A549 (cell line): ENCODE measurements around the gene FAM174C. TPM values are rescaled to one million over a fixed set of nuclear protein-coding genes. Genes with fewer than 3 reads are reported as not detected.

ENCODE experiments used
- ATAC-seq, 2 experiments: fragments of 200-7000 bp in 1 of 2; fragments of >200 bp in 1 of 2; cut with Nextera tagmentation in 1 of 2; cut with Tn5 transposase in 1 of 2; 3 replicates each; pipeline versions ENCODE4 v1.8.0 to v1.9.1; 2018 to 2020; ENCODE audit warnings: mild to moderate bottlenecking in 1 of 2, moderate library complexity in 1 of 2
- CTCF ChIA-PET: fragments of 300-600 bp; sonication (Branson Sonifier 250); formaldehyde crosslinking; extraction: SDS; loops from one replicate; lab custom pipeline; 2021; ENCODE audit warnings: antibody characterized with exemption, inconsistent platforms; lab: Yijun Ruan, JAX
- POLR2A ChIA-PET: fragments of 350-600 bp; formaldehyde crosslinking; extraction: SDS; loops from one replicate; lab custom pipeline; 2021; ENCODE audit warnings: antibody characterized with exemption, inconsistent platforms; lab: Yijun Ruan, JAX
- DNase-seq, 2 experiments: peaks; one replicate each; pipeline versions ENCODE4 v3.0.0 to v3.0.0-alpha.2; 2011 to 2016; ENCODE audit warnings: low read depth in 1 of 2, low spot score in 1 of 2
- FAIRE-seq: peaks from 2 replicates; lab custom pipeline; 2011; peaks lifted over from hg19 to GRCh38; lab: Jason Lieb, UNC
- H3K27ac ChIP-seq, 2 experiments: fragments of >200 bp; sonication (Bioruptor Twin); formaldehyde crosslinking; 3 replicates each; pipeline ENCODE4 v1.5.1; 2016 to 2017
- H3K4me1 ChIP-seq: fragments of >200 bp; sonication (Bioruptor Twin); formaldehyde crosslinking; 3 replicates; pipeline ENCODE4 v1.6.1; 2016
- H3K4me2 ChIP-seq: fragments of >200 bp; sonication (Bioruptor Twin); formaldehyde crosslinking; 3 replicates; pipeline ENCODE4 v1.6.1; 2016
- H3K4me3 ChIP-seq: fragments of >200 bp; sonication (Bioruptor Twin); formaldehyde crosslinking; 3 replicates; pipeline ENCODE4 v1.5.1; 2016
- H3K9me3 ChIP-seq: fragments of >200 bp; sonication (Bioruptor Twin); formaldehyde crosslinking; 3 replicates; pipeline ENCODE4 v1.6.1; 2016
- ATOH8 ChIP-seq: fragments of 250-450 bp; sonication (Bioruptor Pico); IDR thresholded peaks from 2 replicates; pipeline ENCODE4 v1.5.0; 2020; ENCODE audit warnings: low read depth, mild to moderate bottlenecking, moderate library complexity
- CBX2 ChIP-seq: fragments of 200-600 bp; sonication (generic); IDR thresholded peaks from 2 replicates; pipeline ENCODE4 v1.6.1; 2016; ENCODE audit warnings: low read depth, mild to moderate bottlenecking, borderline replicate concordance
- CEBPB ChIP-seq, 2 experiments: fragments of >200 bp in 1 of 2; sonication (Bioruptor Twin) in 1 of 2; formaldehyde crosslinking in 1 of 2; IDR thresholded peaks; 2 replicates each; pipeline ENCODE4 v1.6.1; 2012 to 2016
- E2F6 ChIP-seq: IDR thresholded peaks from 2 replicates; pipeline ENCODE4 v1.6.1; 2012; ENCODE audit warnings: low read depth, borderline replicate concordance
- EHF ChIP-seq: fragments of 250-450 bp; sonication (Bioruptor Pico); IDR thresholded peaks from 2 replicates; pipeline ENCODE4 v1.5.0; 2020; ENCODE audit warnings: mild to moderate bottlenecking
- ELK1 ChIP-seq: fragments of 150-350 bp; IDR thresholded peaks from 2 replicates; pipeline ENCODE4 v1.6.1; 2014; ENCODE audit warnings: low read depth, mild to moderate bottlenecking, low read length
- FOSB ChIP-seq: fragments of 250-450 bp; sonication (Bioruptor Pico); IDR thresholded peaks from 2 replicates; pipeline ENCODE4 v1.5.0; 2020; ENCODE audit warnings: mild to moderate bottlenecking, moderate library complexity
- FOXS1 ChIP-seq: fragments of 250-450 bp; sonication (Bioruptor Pico); IDR thresholded peaks from 2 replicates; pipeline ENCODE4 v1.5.0; 2020; ENCODE audit warnings: mild to moderate bottlenecking, moderate library complexity
- GATA3 ChIP-seq: IDR thresholded peaks from 2 replicates; pipeline ENCODE4 v1.6.1; 2012; ENCODE audit warnings: borderline replicate concordance
- HES2 ChIP-seq: fragments of >200 bp; sonication (Bioruptor Twin); formaldehyde crosslinking; IDR thresholded peaks from 2 replicates; pipeline ENCODE4 v1.6.1; 2016
- HEYL ChIP-seq: fragments of 250-450 bp; sonication (Bioruptor Pico); IDR thresholded peaks from 2 replicates; pipeline ENCODE4 v1.8.0; 2021; ENCODE audit warnings: mild to moderate bottlenecking, moderate library complexity
- HOXA7 ChIP-seq: fragments of 250-450 bp; sonication (Bioruptor Pico); IDR thresholded peaks from 2 replicates; pipeline ENCODE4 v1.5.0; 2020; ENCODE audit warnings: mild to moderate bottlenecking, moderate library complexity
- HOXB13 ChIP-seq: fragments of 250-450 bp; sonication (Bioruptor Pico); IDR thresholded peaks from 2 replicates; pipeline ENCODE4 v1.5.0; 2020; ENCODE audit warnings: low read depth, mild to moderate bottlenecking, moderate library complexity
- JUNB ChIP-seq: fragments of >200 bp; sonication (Bioruptor Twin); formaldehyde crosslinking; IDR thresholded peaks from 2 replicates; pipeline ENCODE4 v1.6.1; 2016
- MAFK ChIP-seq: fragments of 450-650 bp; IDR thresholded peaks from 2 replicates; pipeline ENCODE4 v1.6.1; 2014; ENCODE audit not compliant: partially characterized antibody
- MYC ChIP-seq: IDR thresholded peaks from 2 replicates; pipeline ENCODE4 v1.6.1; 2012; ENCODE audit warnings: mild to moderate bottlenecking, inconsistent platforms, low read length, improper control_type of control experiment, borderline replicate concordance
- NPAS2 ChIP-seq: fragments of 250-450 bp; sonication (Bioruptor Pico); IDR thresholded peaks from 2 replicates; pipeline ENCODE4 v1.8.0; 2022; ENCODE audit warnings: mild to moderate bottlenecking, moderate library complexity, borderline replicate concordance
- POLR2A ChIP-seq: IDR thresholded peaks from 2 replicates; pipeline ENCODE4 v1.6.1; 2012; ENCODE audit warnings: mild to moderate bottlenecking, low read length
- POLR2AphosphoS2 ChIP-seq: conservative IDR thresholded peaks from 2 replicates; pipeline ENCODE4 v1.6.1; 2012; ENCODE audit warnings: low read length, improper control_type of control experiment, inconsistent platforms
- REST ChIP-seq: fragments of 200-600 bp; sonication (generic); IDR thresholded peaks from 2 replicates; pipeline ENCODE4 v1.6.1; 2016; ENCODE audit warnings: antibody characterized with exemption, mild to moderate bottlenecking, moderate library complexity
- RFX5 ChIP-seq: fragments of 450-650 bp; IDR thresholded peaks from 2 replicates; pipeline ENCODE4 v1.7.1; 2014; ENCODE audit warnings: antibody characterized with exemption, mild to moderate bottlenecking, moderate library complexity
- RNF2 ChIP-seq: fragments of 200-600 bp; sonication (generic); IDR thresholded peaks from 2 replicates; pipeline ENCODE4 v1.6.1; 2016; ENCODE audit warnings: low read depth, mild to moderate bottlenecking, antibody characterized with exemption, moderate library complexity, borderline replicate concordance
- TFCP2L1 ChIP-seq: fragments of 250-450 bp; sonication (Bioruptor Pico); IDR thresholded peaks from 2 replicates; pipeline ENCODE4 v1.5.0; 2021; ENCODE audit warnings: mild to moderate bottlenecking
- USF2 ChIP-seq: fragments of 450-650 bp; IDR thresholded peaks from 2 replicates; pipeline ENCODE4 v1.6.1; 2014; ENCODE audit warnings: antibody characterized with exemption
- ZC3H11A ChIP-seq: fragments of 450-650 bp; IDR thresholded peaks from 2 replicates; pipeline ENCODE4 v1.6.1; 2014; ENCODE audit warnings: antibody characterized with exemption, mild to moderate bottlenecking
- ZFP36 ChIP-seq: fragments of 450-650 bp; IDR thresholded peaks from 2 replicates; pipeline ENCODE4 v1.6.1; 2014; ENCODE audit warnings: borderline replicate concordance; ENCODE audit not compliant: partially characterized antibody
- WGBS: methylation state at CpG from one replicate; pipeline ENCODE4 v1.1.6; 2017; ENCODE audit errors: missing lambda C conversion rate; 5-methylcytosine and 5-hydroxymethylcytosine counted together
- polyA plus RNA-seq, 4 experiments: library from polyadenylated mRNA; depleted of rRNA in 3 of 4; stranded (reverse); fragments of >200 nt; fragmentation: RNase III in 1 of 4; extraction: RNeasy Plus Mini Kit Qiagen cat#74134 plus additional on column Dnase treatment in 1 of 4; gene quantifications; 2 replicates in 3 of 4; 3 replicates in 1 of 4; pipeline ENCODE4 v1.2.3, GENCODE V29; 2011 to 2017

Gene FAM174C
- polyA plus RNA-seq, 2 of the 4 experiments (the other 2 are of a cell fraction) = 24.8 to 37.1 TPM

- WGBS = 92% methylated on average over 9 of the region's 24 CpGs
- POLR2A ChIA-PET = no interaction called here
These were observed 21.4 kb downstream of the FAM174C start for GRCh38 chr19:1296575-1297271.

GRCh38 chr19:1298235-1298634, 22.9 kb downstream of the FAM174C start:
- POLR2A ChIA-PET = no interaction called here
- TF ChIP-seq ATOH8 (CRISPR knock-in tag) (no peak), GATA3 (no peak), CBX2 (no peak), RNF2 (no peak), FOXS1 (no peak), MYC (no peak)
- no peaks in the 10 kb centered on the region for H3K9me3 ChIP-seq
- ATAC-seq (no peak), FAIRE-seq (no peak), DNase-seq (no peak)
- CTCF ChIA-PET = no interaction called here
- 87% methylated on average over 8 of the region's 8 CpGs for WGBS
- no peak overlapping the region for H3K4me2 ChIP-seq
- H3K4me3 ChIP-seq = no peak overlapping the region
- H3K4me1 ChIP-seq = peaks cover 8% of the 10 kb centered on the region; the same call in 2 of the 3 replicates
- H3K27ac ChIP-seq = no peak overlapping the region

More at GRCh38 chr19:1296575-1297271, 21.4 kb downstream of the FAM174C start:
- FAIRE-seq = no peak
- no peak for ATAC-seq
- no peak overlapping the region for H3K27ac ChIP-seq
- no peak for DNase-seq
- H3K4me2 ChIP-seq = no peak overlapping the region
- CTCF ChIA-PET = interaction anchor here (0.8 to 1.1 kb wide), 4 partner anchors 12 to 19 kb away, joined by 3 to 4 read pairs (median 3); no protein-coding TSS in a partner anchor
- no peaks in the 10 kb centered on the region for H3K9me3 ChIP-seq
- H3K4me1 ChIP-seq = peaks cover 13% of the 10 kb centered on the region
- TF ChIP-seq CBX2 = no peak
- TF ChIP-seq HOXA7 (CRISPR knock-in tag) = no peak
- TF ChIP-seq TFCP2L1 (CRISPR knock-in tag) = no peak
- TF ChIP-seq POLR2A = no peak
- TF ChIP-seq MAFK = no peak
- no peak for TF ChIP-seq USF2
- no peak for TF ChIP-seq RFX5
- TF ChIP-seq FOSB (CRISPR knock-in tag) = no peak
- no peak for TF ChIP-seq RNF2
- TF ChIP-seq HOXB13 = no peak
- no peak for TF ChIP-seq JUNB
- no peak for TF ChIP-seq HES2
- TF ChIP-seq ELK1 = no peak
- no peak for TF ChIP-seq HEYL (CRISPR knock-in tag)
- no peak for TF ChIP-seq POLR2AphosphoS2
- TF ChIP-seq NPAS2 (CRISPR knock-in tag) = no peak
- no peak for TF ChIP-seq CEBPB (IDR thresholded peaks at IDR 0.05)
- TF ChIP-seq ZFP36 = no peak
- H3K4me3 ChIP-seq = no peak overlapping the region

GRCh38 chr19:1299801-1300200, 24.5 kb downstream of the FAM174C start:
- no peak for DNase-seq
- POLR2A ChIA-PET = no interaction called here
- WGBS = 75% methylated on average over 13 of the region's 34 CpGs
- ATAC-seq = no peak
- CTCF ChIA-PET = no interaction called here
- no peak for FAIRE-seq
- H3K4me2 ChIP-seq = no peak overlapping the region
- H3K9me3 ChIP-seq = no peaks in the 10 kb centered on the region
- H3K27ac ChIP-seq = no peak overlapping the region
- H3K4me1 ChIP-seq = peaks cover 8% of the 10 kb centered on the region; the same call in 2 of the 3 replicates
- H3K4me3 ChIP-seq = no peak overlapping the region
- TF ChIP-seq FOSB (CRISPR knock-in tag) (no peak), EHF (no peak), ZC3H11A (no peak), ELK1 (no peak), E2F6 (no peak), RNF2 (no peak), REST (no peak)
